Limb (tissue), 2 donors: ENCODE measurements around the gene ARHGAP45.
A peak's percentile ranks its signal among the peaks of the same experiment; 100 is the strongest.

Experiments
- DNase-seq, 2 donors: peaks; one replicate each; pipeline ENCODE4 v3.0.0-alpha.2; 2016; ENCODE audit errors: extremely low spot score in 2 of 2

Gene ARHGAP45

DNA sequence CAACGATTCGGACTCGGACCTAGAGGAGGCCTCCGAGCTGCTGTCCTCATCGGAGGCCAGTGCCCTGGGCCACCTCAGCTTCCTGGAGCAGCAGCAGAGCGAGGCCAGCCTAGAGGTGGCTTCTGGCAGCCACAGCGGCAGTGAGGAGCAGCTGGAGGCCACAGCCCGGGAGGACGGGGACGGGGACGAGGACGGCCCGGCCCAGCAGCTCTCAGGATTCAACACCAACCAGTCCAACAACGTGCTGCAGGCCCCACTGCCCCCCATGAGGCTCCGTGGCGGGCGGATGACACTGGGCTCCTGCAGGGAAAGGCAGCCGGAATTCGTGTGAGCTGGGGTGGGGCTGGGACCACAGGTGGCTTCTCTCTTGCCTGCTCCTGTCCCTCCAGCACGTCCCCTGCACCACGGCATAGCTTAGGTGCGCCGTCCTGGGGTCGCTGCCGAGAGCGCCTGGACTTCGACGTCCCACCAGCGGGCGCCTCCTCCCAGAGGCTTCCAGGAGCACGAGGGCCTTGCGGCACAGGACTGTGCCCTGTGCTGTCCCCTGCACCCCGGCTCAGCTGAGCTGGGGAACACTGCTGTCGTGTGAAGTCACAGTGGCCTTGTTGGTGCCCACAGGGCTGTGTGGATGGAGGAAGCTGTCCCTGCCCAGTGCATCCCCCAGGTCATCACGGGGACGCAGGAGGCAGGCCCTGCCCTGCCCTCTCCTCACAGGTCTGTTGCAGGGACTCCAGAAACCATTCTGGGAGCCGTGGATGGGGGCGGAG is 18.9 kb downstream of the ARHGAP45 start:
- no peak for DNase-seq

DNA sequence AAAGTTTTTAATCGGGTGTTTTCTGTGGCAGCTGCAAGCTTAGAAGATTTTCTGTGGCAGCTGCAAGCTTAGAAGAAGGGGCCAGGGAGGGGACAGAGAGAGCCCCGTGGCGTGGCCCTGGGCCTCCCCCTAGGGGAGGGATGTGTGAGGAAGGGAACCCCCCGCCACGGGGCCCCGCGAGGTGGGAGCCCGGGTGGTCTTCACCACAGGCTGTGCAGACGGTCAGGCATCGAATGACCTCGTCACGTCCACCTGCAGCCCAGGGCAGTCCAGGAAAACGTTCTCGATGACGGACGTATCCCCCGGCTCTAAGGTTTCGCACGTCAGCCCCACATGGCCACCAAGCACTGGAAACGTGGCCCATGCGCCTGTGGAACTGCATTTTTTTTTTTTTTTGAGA is 19.6 kb downstream of the ARHGAP45 start:
- peak in 1 of 2 donors; percentile 18 for DNase-seq

DNA sequence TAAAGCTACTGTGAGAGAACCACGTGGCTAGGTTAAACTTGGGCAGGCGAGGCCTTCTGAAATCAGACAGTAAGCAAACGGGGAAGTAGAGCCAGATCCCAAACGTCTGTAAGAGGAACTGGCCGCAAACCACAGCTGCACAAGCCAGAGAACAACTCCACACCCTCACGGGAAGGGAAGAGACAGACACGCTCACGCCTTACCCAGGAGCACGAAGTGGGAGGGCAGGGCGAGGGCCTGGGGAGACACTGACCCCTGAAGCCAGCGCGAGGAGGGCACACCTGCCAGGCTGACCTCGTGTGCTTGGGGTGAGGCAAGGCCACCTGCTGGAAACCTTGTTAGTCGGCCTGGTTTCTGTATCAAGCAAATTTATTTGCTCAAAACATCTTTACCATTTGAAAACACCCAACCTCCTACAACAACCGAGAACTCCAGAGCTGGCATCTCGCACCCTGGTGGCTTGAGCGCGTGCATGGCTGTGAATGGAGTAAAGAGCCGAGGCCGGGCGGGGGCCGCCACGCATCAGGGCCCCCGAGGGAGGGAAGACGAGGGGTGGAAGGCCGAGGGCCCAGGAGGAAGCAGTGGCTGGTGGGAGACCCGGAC is 20.9 kb downstream of the ARHGAP45 start:
- DNase-seq, result no peak

DNA sequence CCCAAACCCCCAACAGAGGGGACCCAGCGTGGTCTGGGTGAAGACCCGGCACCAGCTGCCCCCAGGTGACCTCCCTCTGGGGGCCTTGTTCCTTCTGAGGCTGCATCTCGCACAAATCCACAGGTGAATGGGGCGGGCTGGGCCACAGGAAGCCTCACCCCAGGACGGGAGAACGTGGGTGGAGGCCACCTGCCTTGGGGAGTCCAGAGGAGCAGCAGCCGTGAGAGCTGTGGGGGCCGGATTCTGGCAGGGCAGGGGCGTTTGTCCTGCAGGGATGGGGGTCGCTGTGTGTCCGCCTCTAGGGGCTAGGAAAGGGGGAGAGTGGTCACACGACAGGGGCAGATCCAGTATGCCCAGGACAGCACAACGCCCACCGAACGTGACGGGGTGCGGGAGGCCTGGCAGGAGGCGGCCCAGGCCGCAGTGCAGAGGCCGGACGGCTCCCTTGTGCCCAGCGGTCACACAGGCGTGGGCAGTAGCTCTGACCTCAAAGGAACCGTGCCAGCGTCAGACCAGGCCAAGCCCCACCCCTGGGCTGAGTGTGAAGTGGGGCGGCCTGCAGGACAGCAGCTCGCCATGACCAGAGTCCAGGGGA is 21.5 kb downstream of the ARHGAP45 start:
- DNase-seq, result no peak

DNA sequence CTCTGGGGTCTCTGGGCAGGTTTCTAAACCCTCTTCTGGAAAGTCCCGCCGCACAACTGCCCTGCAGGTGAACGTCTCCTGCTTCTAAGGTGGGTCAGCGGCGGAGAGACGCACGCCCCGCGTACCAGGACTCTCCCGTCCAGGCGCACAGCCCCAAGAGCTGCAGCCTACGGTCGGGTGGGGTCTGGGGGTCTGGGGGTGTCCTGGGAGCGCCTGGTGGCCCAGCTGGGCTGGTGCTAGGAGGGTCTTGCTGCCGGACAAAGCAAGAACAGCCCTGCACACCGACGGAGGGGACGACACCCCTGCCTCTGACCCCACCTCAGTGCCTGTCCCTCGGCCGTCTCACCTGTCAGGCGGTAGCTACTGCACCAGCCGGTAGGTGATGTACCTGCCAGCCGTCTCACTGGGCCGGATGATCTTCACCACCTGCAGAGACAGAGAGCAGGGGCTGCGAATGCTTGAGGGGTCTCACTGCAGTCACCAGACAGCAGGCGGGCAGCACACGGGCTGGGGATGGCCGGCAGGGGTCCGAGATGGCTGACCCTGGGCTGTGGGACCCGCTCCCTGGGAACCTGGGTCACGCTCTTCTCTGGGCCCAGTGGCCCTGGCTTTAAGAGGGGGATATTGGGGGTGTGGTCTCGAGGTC is 22.3 kb downstream of the ARHGAP45 start:
- no peak for DNase-seq

DNA sequence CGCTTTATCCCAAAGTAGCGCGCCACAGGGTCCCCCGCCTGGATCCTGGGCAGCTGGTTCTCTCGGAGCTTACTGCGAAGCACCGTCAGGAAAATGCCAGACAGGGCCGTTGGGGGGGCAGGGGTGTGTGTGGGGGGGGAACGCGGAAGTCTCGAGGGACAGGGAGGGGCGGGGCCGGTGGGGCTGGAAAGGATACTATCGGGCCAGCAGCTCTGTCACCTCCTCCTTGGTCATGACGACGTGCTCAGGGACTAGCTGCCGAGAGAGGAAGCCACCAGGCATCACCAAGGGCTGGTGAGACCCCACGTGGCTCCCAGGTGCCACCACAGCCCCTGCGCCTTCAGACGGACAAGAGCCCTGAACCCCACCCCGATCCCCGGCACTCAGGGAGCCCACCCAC is 22.9 kb downstream of the ARHGAP45 start:
- no peak for DNase-seq

DNA sequence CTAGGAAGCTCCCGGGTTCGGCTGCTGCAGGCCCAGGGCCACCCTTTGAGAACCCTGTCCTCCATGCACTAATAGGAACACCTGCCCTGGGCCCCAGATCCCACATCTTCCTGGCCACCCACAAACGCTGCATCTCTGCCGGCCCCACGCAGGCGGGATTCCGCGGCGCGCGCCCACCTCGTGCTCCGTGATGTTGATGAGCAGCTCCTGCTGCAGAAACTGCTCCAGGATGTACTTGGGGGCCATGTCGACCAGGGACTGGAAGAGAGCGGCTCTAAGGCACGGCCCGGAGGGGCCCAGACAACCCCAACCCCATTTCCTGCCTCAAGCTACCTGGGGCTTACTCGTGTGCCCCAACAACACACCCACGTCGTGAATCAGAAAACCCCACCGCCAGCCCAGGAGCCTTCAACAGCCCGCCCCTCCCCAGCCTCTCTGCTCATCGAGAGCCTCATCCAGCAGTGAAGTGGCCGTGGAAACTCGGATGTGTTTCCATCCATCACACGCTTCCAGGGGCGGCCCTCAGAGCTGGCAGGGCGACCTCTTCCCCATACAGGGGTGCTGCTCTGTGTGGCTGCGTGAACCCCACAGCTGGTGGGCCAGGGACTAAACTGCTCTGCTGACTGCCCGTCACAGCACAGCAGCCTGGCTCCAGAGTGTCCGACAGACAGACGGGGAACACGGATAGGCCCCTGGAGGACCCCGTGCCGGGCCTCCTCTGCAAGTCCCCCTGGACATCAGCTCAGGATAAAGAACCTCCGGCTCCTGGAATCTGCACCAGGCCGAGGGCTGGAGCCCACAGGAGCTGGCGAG is 24.0 kb downstream of the ARHGAP45 start:
- DNase-seq, result no peak

DNA sequence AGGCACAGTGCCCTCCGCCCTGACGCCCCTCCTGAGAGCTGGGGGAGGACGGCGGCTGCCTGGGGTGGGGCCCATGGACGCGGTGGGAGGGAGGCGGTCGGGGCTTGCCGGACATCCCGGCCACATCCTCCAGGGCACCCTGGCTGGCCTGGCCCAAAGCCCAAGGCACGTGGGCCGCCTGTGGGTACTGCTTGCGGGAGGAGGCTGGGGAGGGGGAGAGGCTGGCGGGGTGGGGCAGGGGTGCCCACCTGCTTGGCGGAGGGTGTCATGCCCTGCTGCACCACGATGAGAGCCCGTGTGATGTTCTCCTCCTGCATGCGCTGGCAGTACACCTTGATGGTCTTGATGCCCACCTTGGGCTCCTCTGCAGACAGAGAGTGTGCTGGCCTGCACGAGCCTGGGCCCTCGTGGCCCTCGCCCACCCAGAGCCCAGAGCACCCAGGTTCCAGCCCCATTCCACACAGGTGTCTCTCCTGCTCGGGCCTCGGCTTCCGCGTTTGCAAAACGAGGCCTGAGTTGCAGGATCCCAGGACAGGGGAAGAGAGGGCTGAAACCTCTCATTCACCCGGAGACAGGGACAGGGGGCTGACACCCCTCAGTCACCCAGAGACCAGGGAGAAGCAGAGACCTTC is 24.7 kb downstream of the ARHGAP45 start:
- DNase-seq, result no peak

DNA sequence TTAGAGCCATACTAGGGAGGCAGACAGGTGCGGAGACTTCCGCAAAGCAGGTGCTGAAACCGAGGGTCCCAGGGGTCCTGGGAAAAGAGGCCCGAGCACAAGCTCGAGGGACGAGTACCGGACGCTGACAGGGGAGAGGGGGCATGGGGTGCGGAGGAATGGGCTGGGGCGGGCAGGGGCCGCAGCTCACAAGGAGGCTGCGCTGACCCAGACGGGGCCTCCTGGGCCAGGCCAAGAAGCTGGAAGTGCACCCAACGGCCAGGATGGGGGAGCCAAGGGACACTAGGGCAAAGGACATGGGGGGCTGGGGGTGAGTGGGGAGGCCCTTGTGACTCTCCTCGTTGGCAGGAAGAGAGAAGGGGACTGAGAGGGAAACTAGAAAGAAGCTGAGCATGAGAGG is 26.4 kb downstream of the ARHGAP45 start:
- DNase-seq, result no peak

DNA sequence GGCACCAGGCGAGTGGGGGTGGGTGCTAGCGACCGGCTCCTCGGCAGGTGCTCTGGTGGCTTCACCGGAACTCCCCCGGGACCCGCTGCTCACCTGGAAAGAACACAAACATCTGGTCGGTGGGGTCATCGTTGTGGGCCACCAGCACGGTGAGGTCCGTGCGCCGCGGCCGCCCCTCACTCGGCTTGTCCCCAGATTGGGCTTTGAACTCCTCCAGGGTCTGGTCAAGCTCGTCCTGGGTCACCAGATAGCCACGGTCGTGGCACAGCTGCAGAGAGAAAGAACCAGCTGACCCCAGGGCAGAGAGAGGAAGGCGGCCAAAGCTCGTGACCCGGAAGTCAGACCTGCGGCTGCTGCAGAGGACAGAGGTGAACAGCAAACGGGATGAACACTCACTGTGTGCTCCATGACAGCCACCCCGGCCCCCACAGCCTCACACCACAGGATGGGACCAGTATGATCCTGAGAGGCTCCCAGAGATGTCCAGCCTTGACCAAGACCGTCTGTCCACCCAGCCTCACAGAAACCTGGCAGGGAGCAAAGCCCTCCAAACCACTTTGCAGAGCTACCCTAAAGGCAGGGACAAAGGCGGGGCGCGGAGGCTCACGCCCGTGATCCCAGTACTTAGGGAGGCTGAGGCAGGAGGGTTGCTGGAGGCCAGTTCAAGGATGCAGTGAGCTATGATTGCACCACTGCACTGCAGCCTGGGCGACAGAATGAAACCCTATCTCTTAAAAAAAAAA is 27.0 kb downstream of the ARHGAP45 start:
- no peak for DNase-seq

DNA sequence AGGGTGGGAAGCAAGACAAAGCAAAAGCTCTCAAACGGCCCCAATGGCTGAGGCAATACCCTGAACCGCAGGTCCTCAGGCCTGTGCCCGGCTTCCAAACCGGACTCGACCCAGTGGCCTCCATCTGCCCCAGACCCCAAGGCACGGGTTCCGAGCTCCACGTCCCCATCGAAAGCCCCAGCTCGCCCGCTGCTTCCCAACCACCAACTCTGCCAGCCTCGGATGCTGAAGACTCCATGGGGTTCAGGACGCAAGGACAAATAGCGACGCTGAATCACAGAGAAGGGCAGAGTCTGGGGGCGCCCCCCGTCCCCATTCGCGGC is 27.6 kb downstream of the ARHGAP45 start:
- no peak for DNase-seq

DNA sequence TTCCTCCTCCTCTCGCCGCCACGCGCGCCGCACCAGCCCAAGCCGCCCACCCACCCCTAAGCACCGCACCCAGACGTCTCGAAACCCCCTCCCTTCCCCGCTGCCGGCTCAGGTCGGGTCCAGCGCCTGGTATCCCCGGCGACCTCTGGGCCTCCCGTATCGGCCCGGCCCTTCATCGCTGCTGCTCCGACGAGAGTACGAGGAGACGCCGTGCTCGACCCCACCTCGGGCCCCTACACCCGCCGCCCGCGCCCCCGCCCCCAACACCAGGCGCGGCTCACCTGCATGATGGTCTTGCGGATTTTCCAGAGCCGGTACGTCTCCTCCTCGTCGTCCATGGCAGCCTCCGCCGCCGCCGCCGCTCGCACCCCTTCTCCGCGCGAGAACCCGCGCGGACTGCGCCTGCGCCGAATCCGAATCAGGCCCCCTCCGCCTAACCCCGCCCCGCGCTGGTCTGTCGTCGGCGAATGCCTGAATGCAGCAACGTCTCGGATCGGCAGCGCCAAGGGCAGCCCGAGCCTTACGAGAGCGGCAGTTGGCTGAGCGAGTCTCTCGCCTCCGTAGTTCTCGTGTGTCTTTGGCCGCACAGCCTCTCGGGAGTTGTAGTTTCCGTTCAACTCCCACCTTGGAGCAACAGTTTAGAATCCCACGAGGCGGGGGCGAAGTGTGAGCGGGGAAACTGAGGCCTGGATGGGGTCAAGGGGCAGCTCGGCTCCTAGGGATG is 28.2 kb downstream of the ARHGAP45 start, which contains the start of gene POLR2E:
Gene POLR2E, minus strand, starts transcription at position 398 of the 724 bp plus-strand sequence. Its CDS starts 60 bp downstream, at position 338.
- peak; percentile 97 to 99 for DNase-seq

DNA sequence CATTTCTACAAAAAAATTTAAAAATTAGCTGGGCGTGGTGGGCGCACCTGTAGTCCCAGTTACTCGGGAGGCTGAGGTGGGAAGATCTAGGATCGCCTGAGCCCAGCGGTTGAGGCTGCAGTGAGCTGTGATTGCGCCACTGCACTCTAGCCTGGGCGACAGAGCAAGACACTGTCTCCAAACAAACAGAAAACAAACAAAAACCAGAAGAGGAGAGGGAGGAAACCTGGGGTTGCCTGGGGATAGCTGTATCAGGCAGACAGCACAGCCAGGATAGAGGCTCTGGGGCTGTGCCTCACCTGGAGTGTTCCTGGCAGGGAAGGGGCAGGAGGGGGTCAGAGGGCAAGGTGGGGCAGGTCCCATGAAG is 30.8 kb downstream of the ARHGAP45 start:
- no peak for DNase-seq

DNA sequence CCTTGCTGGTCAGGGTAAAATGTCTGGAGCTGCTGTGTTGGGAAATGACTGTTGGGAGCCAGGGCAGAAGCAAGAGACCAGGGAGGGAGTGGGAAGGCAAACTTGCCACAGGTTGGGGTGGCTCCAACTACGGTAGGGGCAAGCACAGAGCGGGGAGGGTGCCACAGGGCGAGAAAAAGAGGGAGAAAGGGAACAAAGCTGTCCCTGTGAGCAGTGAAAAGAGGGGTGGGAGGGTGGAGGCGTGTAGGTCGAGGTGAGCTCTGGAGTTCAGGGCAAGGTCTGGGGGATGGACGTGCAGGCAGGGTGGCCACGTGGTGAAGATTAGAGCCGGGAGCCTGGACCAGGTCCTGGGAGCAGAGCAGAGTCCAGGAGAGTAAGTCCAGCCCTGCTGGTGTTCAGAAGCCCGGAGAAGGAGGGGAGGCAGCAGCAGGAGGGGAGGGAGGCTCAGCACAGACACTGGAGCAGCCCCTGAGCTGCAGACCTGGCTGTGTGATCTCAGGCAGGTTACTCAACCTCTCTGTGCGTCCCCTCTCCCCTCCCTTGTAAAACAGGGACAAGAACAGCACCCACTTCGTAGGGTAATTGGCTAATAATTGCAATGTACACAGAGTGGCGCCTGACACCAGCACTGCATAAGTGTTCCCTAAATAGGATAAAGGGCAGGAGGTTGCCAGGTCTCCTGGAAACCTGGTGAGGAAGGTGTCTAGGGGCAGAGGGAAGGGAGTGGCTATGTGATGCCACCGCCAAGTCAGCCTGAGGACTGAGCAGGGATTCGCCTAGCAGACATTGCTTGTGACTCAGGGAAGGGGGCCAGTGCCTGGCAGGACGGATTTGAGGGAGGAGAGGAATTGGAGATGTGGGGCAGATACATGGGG is 31.4 kb downstream of the ARHGAP45 start:
- DNase-seq, result no peak

DNA sequence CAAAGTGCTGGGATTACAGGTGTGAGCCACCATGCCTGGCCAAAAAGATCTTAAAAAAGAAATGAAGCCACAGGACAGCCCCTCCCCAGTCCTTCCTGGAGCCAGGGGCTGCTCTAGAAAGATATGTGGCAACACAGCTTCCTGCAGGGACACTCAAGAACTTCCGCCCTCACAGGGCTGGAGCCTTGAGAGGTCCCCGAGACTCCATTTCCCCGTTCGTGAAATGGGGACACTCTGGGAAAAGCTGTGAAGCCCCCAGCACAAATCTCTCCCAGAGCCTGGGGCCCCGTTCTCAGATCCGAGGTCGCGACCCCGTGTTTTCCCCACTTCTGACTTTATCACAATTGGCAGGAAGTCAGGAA is 34.4 kb downstream of the ARHGAP45 start:
- DNase-seq, result no peak

DNA sequence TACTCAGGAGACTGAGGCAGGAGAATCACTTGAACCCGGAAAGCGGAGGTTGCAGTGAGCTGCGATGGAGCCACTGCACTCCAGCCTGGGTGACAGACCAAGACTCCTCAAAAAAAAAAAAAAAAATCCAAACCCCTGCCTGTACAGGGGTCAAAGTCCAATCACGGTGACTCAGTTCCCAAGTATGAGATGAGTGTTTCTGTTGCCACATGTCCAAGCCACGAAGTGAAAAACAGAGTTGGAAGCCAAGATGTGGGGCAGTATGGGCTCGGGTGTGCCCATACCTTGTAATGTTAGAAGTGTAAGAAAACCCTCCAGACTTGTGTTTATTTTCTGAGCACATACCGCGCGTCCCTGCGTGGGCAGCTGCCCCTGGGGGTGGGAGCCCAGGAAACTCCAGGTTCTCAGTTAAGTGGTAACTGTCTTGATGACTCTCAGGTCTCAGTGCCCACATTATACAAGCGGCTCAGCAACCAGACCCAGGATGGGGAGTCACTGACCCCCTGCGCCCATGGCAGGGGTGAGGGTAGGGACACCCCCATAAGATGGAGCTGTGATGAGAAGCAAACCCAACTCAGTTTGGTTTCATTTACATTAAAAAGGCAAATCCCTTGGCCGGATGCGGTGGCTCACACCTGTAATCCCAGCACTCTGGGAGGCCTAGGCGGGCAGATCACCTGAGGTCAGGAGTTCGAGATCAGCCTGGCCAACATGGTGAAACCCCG is 35.6 kb downstream of the ARHGAP45 start:
- DNase-seq, result no peak

DNA sequence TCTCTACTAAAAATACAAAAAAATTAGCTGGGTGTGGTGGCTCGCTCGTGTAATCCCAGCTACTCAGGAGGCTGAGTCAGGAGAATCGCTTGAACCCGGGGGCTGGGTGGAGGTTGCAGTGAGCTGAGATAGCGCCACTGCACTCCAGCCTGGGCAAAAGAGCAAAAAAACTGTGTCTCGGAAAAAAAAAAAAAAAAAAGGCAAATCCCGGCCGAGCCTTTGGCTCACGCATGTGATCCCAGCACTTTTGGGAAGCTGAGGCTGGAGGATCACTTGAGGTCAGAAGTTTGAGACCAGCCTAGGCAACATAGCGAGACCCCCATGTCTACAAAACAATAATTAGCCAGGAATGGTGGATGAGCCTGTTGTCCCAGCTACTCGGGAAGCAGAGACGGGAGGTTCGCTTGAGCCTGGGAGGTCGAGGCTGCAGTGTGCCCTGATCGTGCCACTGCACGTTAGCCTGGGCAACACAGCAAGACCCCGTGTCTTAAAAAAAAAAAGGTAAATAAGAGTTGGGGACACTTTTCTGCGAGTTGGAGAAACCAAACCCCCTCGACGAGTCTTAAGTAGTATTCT is 36.3 kb downstream of the ARHGAP45 start:
- DNase-seq, result no peak
